ENCODE measurements around the gene KCNMA1.

KCNMA1 gene

GRCh38 chr10:77189520-77189919, 448.1 kb downstream of the KCNMA1 start:
- no peak for DNase-seq

- DNase-seq, result no peak
These were observed 448.5 kb downstream of the KCNMA1 start for GRCh38 chr10:77189075-77189474.

DNA sequence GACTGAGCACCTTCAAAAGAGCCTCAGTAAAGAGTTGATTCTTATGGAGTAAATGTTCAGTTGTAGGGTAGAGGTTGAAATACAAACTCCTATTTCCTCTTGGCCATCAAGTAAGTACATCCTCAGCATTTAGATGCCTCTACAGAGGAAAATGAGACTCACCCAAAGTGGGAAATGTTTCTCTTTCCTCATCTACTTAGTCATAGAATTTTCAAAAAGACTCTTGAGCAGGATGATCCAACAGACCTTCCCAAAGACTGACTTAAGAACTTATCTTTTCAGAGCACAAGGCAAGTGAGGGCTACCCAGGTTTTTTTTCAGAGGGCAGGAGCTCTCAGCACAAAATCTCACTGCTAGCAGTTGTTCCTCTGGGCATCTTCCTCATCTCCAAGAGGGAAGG, 449.1 kb downstream of the KCNMA1 start:
- no peak for DNase-seq

- DNase-seq, result no peak
These were observed 449.6 kb downstream of the KCNMA1 start for GRCh38 chr10:77188000-77188395.

GRCh38 chr10:77187376-77187999, 450.1 kb downstream of the KCNMA1 start:
- no peak for DNase-seq

DNA sequence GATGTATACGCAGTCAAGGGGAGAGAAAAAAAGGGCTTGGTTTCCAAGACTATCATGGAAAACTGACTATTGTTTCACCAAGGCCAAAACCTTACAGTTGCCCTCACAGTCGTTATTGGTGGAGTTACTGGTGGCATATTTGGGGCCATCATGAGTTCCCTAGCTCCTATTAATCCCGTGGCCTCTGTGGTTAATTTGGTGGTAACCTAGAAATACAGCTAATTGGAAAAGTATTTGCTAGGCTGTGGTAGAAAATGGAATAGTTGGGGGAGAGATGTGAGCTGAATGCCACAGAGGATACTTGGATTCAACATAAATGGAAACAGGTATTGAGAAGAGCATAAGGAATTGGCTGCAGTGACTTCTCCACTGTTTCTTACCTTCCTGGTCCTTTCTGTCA, 450.7 kb downstream of the KCNMA1 start:
- no peak for DNase-seq

DNA sequence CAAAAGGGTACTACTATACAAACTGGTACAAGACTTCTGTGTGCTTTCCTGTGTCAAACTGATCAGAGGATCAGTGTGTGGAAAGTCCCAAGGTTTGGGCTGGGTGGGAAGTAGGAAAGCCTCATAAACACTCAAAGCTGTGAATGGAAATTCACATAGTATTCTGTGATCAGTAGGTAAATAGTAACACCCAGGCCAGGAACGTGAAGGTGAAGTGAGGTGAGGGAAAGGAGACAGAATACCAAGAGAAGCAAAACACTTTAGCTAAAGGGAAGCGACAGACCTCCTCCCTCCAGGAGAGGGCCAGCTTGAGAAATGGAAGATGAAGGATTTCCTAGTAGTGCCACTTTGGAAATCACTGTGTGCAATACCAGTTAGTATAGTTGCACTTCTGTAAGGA, 451.9 kb downstream of the KCNMA1 start:
- no peak for DNase-seq

DNA sequence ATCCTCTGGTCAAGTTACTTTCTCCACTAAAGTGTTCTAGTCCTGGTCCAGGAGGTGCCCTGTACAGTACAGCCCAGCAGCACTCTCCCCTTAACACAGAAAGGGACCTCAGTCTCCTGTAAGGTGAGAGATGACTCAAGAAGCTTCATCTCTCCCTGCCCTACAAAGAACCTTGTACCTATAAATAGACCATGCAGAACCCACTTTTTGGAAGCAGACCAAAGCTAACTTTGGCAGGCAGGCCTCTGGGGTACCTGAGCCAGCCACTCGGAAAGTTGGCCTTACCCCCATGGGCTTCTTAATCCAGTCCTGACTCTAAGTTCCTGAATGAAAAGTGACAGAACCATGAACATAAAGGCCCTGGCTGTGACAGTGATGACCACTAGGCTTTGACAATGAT, 454.8 kb downstream of the KCNMA1 start:
- no peak for DNase-seq

- no peak for DNase-seq
These were observed 456.8 kb downstream of the KCNMA1 start for GRCh38 chr10:77180794-77181193.

DNA sequence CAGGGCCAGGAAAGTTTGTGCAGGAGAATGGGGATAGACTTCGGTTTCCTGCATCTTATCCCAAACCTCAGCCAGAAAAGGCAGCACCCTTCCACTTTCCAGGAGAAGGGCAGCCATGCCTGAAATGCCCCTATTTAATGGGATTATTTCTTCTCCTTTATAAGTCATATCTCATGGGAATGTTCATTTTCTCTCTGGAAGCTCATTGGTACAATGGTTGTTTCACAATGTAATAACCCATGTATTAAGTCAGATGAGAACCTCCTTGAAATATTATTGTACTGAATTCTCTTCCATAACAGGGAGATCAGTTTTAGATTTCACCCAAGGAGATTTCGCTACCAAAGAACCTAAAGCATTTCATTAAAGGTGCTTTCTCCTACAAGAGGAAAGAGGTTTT, 457.5 kb downstream of the KCNMA1 start:
- no peak for DNase-seq

DNA sequence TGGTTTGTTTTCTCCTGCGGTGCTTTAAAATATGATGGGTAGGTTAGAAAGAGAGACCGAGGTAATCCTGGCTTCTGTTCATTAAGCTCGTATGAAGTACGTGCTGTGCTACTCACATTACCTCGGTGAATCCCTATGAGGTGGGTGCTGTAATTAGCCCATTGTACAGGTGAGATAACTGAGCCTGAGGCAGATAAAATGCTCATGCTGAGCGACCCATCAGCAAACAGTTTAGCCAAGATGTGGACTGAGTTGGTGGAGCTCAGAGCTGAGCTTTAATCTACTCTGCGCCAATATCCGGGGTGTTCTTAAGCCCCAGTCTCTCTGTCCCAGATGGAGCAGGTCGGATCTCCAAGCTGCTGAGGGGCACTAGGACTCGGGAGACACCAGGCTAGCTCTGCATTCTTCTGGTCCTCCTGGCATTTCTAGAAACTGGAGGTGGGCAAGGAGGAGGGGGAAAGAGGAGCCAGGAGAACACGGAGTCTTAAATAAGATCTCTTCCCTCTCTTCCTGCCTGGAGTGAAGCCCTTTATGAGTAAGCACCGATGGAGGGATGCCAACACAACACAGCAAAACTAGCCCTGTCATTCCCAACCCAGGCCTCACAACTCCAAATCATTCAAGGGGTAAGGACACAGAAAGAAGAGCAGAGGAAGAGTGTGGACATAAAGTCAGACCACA, 458.5 kb downstream of the KCNMA1 start:
- DNase-seq, result no peak

- DNase-seq, result no peak
These were observed 460.0 kb downstream of the KCNMA1 start for GRCh38 chr10:77177589-77177988.

GRCh38 chr10:77177161-77177560, 460.4 kb downstream of the KCNMA1 start:
- no peak for DNase-seq

GRCh38 chr10:77176232-77176631, 461.4 kb downstream of the KCNMA1 start:
- DNase-seq, result no peak

DNA sequence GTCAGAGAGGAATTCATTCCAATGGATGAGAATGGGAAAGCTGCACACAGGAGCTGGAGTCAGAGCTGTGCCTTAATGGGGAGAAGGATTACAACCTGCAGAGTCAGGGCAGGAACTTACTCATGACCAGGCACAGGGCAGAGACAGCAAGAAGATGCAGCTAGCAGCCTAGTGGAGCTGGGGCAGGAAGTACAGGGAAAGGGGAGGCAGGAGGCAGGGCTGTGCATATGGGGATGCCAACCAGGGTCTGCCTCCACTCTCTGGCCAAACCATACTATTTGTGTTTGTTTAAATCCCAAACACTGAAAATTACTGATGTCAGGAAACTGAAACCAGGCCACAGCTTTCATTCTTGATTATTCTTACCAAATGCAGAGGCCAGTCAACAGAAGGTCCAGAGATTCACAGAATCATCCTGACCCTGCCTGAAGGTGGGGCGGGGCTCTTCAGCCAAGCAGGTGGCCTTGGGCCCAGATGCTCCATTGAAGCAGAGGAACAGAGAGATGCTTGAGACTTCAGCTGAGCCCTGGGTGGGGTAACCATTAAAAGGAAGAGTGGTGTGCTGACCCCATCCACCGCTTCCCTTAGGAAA, 461.9 kb downstream of the KCNMA1 start:
- no peak for DNase-seq

- peak; percentile 46 for DNase-seq
These were observed 463.8 kb downstream of the KCNMA1 start for GRCh38 chr10:77173615-77174461.

DNA sequence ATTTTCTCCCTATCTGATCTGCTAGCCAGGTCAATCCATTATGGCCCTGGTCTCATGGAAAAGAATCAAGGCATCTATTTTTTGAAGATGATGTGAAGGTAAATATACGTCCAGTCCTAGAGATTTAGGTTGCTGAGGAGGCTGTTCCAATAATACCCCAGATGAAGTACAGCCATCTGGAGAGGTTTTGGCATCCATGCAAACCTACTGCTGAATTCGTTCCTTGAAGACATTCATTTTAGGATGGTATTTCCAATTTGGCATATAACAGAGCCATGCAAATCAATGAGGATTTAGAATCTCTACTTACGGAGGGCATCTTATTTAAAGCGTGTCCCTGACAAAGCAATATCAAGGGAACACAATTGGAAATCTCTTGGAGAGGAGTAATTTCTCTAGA, 465.5 kb downstream of the KCNMA1 start:
- no peak for DNase-seq

- no peak for DNase-seq
These were observed 468.7 kb downstream of the KCNMA1 start for GRCh38 chr10:77168861-77169260.

- no peak for DNase-seq
These were observed 469.4 kb downstream of the KCNMA1 start for GRCh38 chr10:77168161-77168560.

- no peak for DNase-seq
These were observed 472.0 kb downstream of the KCNMA1 start for GRCh38 chr10:77165445-77166208.

DNA sequence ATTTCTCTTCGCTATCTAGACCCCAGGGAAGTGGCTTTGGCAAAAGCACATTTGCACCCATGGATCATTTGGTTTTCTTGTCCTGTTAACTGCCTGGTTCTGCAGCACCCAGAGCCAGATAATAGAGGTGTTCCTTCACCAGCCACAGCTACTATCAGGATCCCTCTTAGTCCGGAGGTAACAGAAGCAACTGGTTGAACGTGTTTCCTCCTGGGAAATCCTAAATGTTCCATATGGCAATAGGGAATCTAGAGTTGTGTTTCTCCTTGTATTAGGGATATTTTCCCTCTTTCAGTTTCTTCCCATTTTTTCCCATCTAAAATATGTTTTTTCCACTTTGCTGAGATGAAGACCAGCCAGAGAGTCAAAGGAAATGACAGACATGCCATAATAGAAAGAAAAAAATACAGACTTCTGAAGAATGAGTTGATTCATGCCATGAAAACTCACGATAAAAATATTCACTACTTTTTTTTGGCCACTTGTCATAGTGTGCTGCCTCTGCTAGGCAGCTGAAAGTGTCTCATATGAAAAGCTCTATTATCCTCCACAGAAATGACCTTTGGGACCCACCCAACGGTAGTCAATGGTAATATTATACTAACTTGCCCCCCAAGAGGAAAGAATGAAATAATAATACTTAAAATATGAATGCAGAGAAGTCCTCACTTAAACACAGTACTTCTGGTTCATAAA, 472.8 kb downstream of the KCNMA1 start:
- DNase-seq, result no peak

DNA sequence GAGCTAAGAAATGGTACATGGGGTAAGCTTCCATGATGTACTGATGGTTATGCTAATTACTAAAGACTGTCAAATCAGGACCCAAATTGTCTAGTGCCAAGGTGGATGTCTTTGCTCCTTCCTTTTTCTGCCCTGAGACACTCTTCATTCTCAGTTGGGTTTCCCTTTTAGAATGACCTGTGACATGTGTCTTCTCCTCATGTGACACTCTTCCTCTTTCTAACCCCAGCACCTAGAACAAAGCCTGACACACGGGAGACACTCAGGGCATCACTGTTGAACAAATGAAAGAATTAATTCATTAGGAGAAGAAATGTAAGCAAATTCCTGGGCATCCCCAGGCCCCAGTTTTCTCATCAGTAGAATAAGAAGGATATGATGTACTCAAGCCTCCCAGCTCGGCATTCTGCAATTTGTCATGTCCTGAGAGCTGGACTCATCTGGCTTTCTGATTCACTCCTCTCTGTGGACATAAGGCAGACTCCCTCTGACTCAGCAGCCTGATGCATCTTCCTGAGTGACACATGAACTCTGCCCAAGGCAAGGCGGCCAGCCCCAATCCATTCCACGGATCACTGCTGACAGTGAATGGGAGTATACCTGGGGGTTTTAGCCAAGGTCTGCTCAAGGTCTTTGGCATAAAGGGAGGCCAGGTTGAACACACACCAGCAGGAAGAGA, 473.8 kb downstream of the KCNMA1 start:
- DNase-seq, result no peak

All from stimulated activated naive CD4-positive, alpha-beta T cell treated with Interleukin-2 at 50 U/mL for 16 hours (primary cell).